Endometrial microvascular endothelial cells (primary cell): ENCODE results near the gene PHACTR2. TPM values are rescaled to one million over a fixed set of nuclear protein-coding genes. Genes with fewer than 3 reads are reported as not detected.
"Not testable (repeated sequence)": the region's sequence is repeated elsewhere in the genome, so short reads cannot be mapped to it uniquely, and the experiment has no call there.

ENCODE experiments used
- in situ Hi-C: cut with HindIII; loops from 2 replicates; pipeline ENCODE4 v1.10.0; 2017; ENCODE audit warnings: low sequenced_read_pairs, low pct_unique_long_range_greater_than_20kb; ENCODE audit errors: inconsistent ontology term
- total RNA-seq: library from RNA; depleted of rRNA; stranded (reverse); fragments of >200 nt; gene quantifications from one replicate; pipeline ENCODE4 v1.2.3, GENCODE V29; 2015; ENCODE audit errors: inconsistent ontology term

PHACTR2 gene
- total RNA-seq, 1 donor from 2014 or later: 91.1 TPM

- in situ Hi-C loops: not testable (repeated sequence)
These were observed 193.5 kb downstream of the PHACTR2 start for GRCh38 chr6:143871202-143871730.

- in situ Hi-C loops: no loop called here
These were observed 194.4 kb downstream of the PHACTR2 start for GRCh38 chr6:143872201-143872600.

- in situ Hi-C loops: not testable (repeated sequence)
These were observed 195.8 kb downstream of the PHACTR2 start for GRCh38 chr6:143873600-143873999.

GRCh38 chr6:143874503-143874902 lies 196.7 kb downstream of the PHACTR2 start:
- in situ Hi-C loops: not testable (repeated sequence)

- in situ Hi-C loops: no loop called here
These were observed 200.0 kb downstream of the PHACTR2 start for GRCh38 chr6:143877584-143878271.

- in situ Hi-C loops: no loop called here
These were observed 200.6 kb downstream of the PHACTR2 start for GRCh38 chr6:143878272-143878760.

- in situ Hi-C loops: no loop called here
These were observed 202.6 kb downstream of the PHACTR2 start for GRCh38 chr6:143880412-143880811.

Other genes with a start within 250 kb of the PHACTR2 start
- 3.1 TPM for gene ADAT2, start 227.3 kb upstream of the PHACTR2 start, total RNA-seq
- 23.0 TPM for gene PEX3, start 227.2 kb upstream of the PHACTR2 start, total RNA-seq
- gene FUCA2, start 166.2 kb upstream of the PHACTR2 start, total RNA-seq: 123 TPM
- gene LTV1, start 165.4 kb downstream of the PHACTR2 start, total RNA-seq: 23.5 TPM
- gene ZC2HC1B, start 186.5 kb downstream of the PHACTR2 start, total RNA-seq: not detected